Spinal cord (tissue), 10 donors: ENCODE measurements around the gene GAL3ST1. TPM values are rescaled to one million over a fixed set of nuclear protein-coding genes. Genes with fewer than 3 reads are reported as not detected.
"Not testable (repeated sequence)": the region's sequence is repeated elsewhere in the genome, so short reads cannot be mapped to it uniquely, and the experiment has no call there.

Experiments used
- DNase-seq, 6 donors: peaks; one replicate each; pipeline versions ENCODE4 v3.0.0 to v3.0.0-alpha.2; 2013 to 2015; ENCODE audit warnings: low spot score in 6 of 6, low read depth in 4 of 6
- H3K27ac ChIP-seq: one replicate; pipeline ENCODE4 v1.5.1; 2013; ENCODE audit warnings: low read depth, low read length, control low read depth
- H3K27me3 ChIP-seq: one replicate; pipeline ENCODE4 v1.6.1; 2013; ENCODE audit warnings: low read length; ENCODE audit not compliant: control insufficient read depth, insufficient read depth
- H3K36me3 ChIP-seq: one replicate; pipeline ENCODE4 v1.6.1; 2013; ENCODE audit warnings: low read length; ENCODE audit not compliant: control insufficient read depth, insufficient read depth
- H3K4me1 ChIP-seq: one replicate; pipeline ENCODE4 v1.6.1; 2013; ENCODE audit warnings: low read length; ENCODE audit not compliant: control insufficient read depth, insufficient read depth
- H3K4me3 ChIP-seq: one replicate; pipeline ENCODE4 v1.5.1; 2013; ENCODE audit warnings: low read depth, low read length, control low read depth
- H3K9me3 ChIP-seq: one replicate; pipeline ENCODE4 v1.6.1; 2013; ENCODE audit warnings: low read length; ENCODE audit not compliant: control insufficient read depth, insufficient read depth
- WGBS: methylation state at CpG from one replicate; pipeline ENCODE4 v1.1.5; 2013; ENCODE audit warnings: missing lambda C conversion rate; ENCODE audit not compliant: insufficient coverage; 5-methylcytosine and 5-hydroxymethylcytosine counted together
- polyA plus RNA-seq, 2 donors: library from polyadenylated mRNA; unstranded; fragments of 120-200 nt; gene quantifications; one replicate each; pipeline ENCODE4 v1.2.1, GENCODE V29; 2013; ENCODE audit not compliant: insufficient read length in 2 of 2
- total RNA-seq, 2 donors: library from RNA; depleted of rRNA in 1 of 2; stranded (reverse); fragments of 120-200 nt in 1 of 2; fragments of >200 nt in 1 of 2; gene quantifications; one replicate each; pipeline versions ENCODE4 v1.2.3 to v1.2.4, GENCODE V29; 2013 to 2014
- donor health status: healthy.

GAL3ST1 gene
- total and polyA plus RNA-seq, 4 donors = 10.3 to 52.7 (median 29.4) TPM

DNA sequence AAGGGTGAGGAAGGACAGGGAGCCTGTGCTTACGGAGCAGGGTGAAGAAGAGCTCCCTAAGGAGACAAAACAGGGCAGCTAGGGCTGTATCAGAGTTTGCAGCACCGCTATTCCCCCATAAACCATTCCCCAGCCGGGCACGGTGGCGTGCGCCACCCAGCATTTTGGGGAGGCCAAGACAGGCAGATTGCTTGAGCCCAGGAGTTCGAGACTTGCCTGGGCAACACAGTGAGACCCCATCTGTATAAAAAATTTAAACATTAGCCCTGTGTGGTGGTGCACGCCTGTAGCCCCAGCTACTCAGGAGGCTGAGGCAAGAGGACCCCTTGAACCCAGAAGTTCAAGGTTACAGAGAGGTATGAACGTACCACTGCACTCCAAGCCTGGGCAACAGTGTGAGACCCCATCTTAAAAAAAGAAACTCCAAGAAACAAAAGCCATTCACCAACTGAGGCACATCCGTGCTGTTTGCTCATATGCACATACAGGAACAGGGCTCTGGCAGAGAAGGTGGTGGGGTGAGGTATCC is 4.7 kb downstream of the GAL3ST1 start:
- Histone ChIP-seq H3K9me3 (no peaks in the 10 kb centered on the region), H3K36me3 (no peaks in the 10 kb centered on the region), H3K4me1 (peaks cover 33% of the 10 kb centered on the region), H3K27ac (no peak overlapping the region), H3K27me3 (no peaks in the 10 kb centered on the region), H3K4me3 (no peak overlapping the region)
- no peak for DNase-seq
- WGBS = 89% methylated on average over 8 of the region's 10 CpGs

DNA sequence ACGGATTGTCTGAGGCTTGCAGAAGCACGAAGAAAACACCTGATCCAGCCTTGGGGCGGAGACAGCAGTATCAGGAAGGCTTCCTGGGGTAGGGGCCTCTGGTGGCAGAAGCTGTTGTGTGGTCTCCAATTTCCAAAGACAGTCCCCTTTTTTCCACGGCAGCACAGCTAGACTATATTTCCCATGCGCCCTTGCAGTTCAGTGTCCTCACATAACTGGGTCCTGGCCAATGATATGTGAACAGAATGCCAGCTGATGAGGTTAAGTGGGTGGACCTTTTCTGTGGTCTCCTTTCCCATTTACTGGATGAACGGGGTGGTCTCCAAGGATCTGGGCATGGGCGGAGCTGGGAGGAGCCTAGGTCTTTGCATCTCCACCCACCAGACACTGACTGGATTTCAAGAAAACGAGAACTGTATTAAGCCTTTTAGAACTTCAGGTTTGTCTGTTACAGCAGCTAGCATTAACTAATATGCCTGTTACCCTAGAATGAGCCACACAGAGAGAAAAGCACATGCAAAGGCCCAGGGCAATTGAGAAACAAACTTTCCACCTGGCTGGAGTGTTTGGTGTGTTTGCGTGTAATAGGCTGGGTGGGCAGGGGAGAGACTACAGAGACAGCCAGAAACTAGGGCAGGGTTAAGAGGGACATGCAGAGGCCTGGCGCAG is 6.2 kb downstream of the GAL3ST1 start:
- peaks cover 30% of the 10 kb centered on the region for H3K4me1 ChIP-seq
- H3K27ac ChIP-seq = no peak overlapping the region
- H3K36me3 ChIP-seq = no peaks in the 10 kb centered on the region
- 70% methylated on average over 10 of the region's 10 CpGs for WGBS
- H3K27me3 ChIP-seq = no peaks in the 10 kb centered on the region
- H3K9me3 ChIP-seq = no peaks in the 10 kb centered on the region
- DNase-seq = no peak
- H3K4me3 ChIP-seq = no peak overlapping the region

DNA sequence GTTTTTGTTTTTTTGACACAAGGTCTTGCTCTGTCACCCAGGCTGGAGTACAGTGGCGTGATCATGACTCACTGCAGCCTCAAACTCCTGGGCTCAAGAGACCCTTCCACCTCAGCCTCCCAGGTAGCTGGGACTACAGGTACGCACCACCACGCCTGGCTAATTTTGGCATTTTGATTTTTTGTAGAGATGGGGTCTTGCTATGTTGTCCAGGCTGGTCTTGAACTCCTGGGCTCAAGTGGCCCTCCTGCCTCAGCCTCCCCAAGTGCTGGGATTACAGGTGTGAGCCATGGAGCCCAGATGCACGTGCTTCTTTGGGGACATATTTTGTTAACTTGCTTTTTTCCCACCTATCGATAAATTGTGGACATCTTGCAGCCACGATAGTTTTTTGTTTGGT is 7.2 kb downstream of the GAL3ST1 start:
- not testable (repeated sequence) for H3K27me3 ChIP-seq, H3K27ac ChIP-seq, H3K4me3 ChIP-seq, DNase-seq, H3K36me3 ChIP-seq, H3K9me3 ChIP-seq
- WGBS = 100% methylated on average over 3 of the region's 6 CpGs
- peaks cover 20% of the 10 kb centered on the region for H3K4me1 ChIP-seq

DNA sequence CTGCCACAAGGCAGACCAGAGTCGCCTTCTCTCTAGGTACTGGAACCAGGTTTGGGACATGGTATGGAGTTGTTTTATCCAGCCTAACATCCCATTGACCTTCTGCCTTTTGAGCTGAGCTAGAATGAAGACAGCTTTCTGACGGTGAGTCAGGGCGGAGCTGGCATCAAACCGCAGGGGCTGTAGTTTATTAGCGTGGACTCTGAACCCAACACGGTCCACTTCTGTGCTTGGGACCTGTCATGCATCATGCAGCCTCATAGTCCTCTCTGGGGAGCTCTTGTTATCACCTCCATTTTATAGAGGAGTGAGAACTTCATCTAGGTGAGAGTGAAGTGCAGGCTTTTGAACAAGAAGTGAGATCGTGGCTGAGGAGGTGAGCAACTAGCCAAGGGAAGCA is 8.3 kb downstream of the GAL3ST1 start:
- H3K36me3 ChIP-seq = peaks cover 8% of the 10 kb centered on the region
- H3K27ac ChIP-seq = no peak overlapping the region
- no peaks in the 10 kb centered on the region for H3K27me3 ChIP-seq
- 68% methylated on average over 6 of the region's 7 CpGs for WGBS
- H3K9me3 ChIP-seq = no peaks in the 10 kb centered on the region
- H3K4me3 ChIP-seq = no peak overlapping the region
- no peak for DNase-seq
- H3K4me1 ChIP-seq = peaks cover 22% of the 10 kb centered on the region

DNA sequence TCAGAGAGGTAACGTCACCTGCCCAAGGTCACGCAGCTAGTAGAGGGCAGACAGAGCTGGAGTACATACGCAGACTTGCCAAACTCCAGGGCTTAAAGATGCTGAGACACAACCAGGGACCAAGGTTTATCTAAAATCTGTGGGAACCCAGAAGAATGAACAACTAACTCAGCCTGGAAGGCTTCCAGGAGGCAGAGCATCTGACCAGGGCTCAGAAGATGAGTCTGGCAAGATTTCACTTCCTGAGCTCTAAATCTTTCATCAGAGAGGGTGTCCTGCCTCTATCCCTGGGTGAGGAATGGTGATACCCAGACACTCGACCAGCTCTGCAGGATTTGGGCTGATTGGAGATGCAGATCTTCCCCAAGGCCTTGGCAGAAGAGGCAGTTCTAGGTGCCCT is 9.1 kb downstream of the GAL3ST1 start:
- H3K36me3 ChIP-seq = peaks cover 8% of the 10 kb centered on the region
- H3K27me3 ChIP-seq = no peaks in the 10 kb centered on the region
- no peak for DNase-seq
- no peaks in the 10 kb centered on the region for H3K9me3 ChIP-seq
- peaks cover 22% of the 10 kb centered on the region for H3K4me1 ChIP-seq
- WGBS = 88% methylated on average over 4 of the region's 4 CpGs
- H3K27ac ChIP-seq = no peak overlapping the region
- no peak overlapping the region for H3K4me3 ChIP-seq

DNA sequence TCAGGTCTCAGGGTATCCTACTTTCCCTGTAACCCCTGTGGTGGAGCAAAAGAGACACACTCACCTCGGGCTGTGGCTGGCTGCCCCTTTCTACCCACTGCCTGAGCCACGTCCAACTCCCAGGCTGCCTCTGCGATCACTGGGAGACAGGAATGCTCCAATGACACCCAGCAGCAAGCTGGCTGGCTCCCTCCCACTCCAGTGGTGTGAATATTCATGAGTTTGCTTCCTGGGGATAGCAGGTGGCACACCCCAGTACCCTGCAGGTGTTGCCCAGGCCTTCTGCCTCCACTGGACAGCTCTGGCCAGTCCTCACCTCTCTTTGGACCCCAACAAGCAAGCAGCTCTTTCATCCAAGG is 9.7 kb downstream of the GAL3ST1 start:
- no peak overlapping the region for H3K27ac ChIP-seq
- no peaks in the 10 kb centered on the region for H3K27me3 ChIP-seq
- peaks cover 8% of the 10 kb centered on the region for H3K36me3 ChIP-seq
- DNase-seq = peak in 2 of 6 donors; percentile 9 to 14
- H3K4me3 ChIP-seq = no peak overlapping the region
- H3K9me3 ChIP-seq = no peaks in the 10 kb centered on the region
- H3K4me1 ChIP-seq = peaks cover 22% of the 10 kb centered on the region
- WGBS = 27% methylated on average over 3 of the region's 3 CpGs

DNA sequence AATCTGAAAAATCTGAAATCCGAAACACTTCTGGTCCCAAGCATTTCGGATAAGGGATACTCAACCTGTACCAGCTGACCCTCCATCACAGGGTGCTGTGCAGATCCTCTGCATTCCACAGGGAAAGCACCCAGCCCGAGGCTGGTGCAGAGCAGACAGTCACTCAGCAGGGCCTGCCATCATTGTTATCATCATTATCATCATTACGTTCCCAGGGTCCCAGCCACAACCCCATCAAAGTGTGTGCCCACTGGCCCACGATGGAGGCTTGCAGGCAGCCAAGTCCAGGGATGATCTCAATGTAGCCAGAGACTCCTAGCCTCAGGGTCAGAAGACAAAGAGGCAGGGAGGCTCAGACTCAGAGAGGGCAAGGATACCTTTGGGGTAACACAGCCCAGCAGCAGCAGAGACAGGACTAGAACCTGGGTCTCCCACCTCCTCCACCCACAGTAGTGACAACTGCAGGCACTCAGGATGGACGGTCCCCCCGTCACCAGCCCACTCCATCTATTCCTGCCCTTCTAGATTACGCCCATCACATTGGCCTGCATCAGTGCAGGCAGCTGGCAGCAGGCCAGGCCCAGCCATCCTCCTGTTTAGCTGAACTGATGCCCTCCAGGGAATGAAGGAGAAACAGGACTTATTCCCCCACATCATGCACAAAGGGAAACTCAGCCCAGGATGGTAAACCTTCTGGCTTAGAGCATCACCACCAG is 10.3 kb downstream of the GAL3ST1 start:
- peak in 2 of 6 donors; percentile 21 to 25 for DNase-seq
- no peak overlapping the region for H3K27ac ChIP-seq
- no peaks in the 10 kb centered on the region for H3K27me3 ChIP-seq
- 65% methylated on average over 7 of the region's 8 CpGs for WGBS
- H3K4me1 ChIP-seq = peaks cover 22% of the 10 kb centered on the region
- H3K9me3 ChIP-seq = no peaks in the 10 kb centered on the region
- H3K4me3 ChIP-seq = no peak overlapping the region
- peaks cover 8% of the 10 kb centered on the region for H3K36me3 ChIP-seq

DNA sequence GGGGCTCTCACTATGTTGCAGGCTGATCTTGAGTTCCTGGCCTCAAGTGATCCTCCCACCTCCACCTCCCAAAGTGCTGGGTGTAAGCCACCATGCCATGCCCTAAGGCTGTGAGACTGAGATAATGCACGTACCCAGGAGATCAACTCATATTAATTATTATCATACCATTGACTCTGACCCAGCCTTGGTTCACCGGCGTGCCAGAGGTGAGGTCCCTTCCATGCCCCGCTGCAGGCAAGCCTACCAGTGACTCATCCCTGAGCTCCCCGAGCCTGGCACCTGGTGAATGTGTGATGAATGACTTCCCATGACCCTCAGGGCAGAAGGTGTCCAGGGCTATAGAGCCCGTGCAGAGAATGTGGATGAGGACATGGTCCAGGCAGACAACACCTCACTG is 12.1 kb downstream of the GAL3ST1 start:
- Histone ChIP-seq H3K36me3 (peaks cover 9% of the 10 kb centered on the region), H3K4me3 (no peak overlapping the region), H3K4me1 (peaks cover 22% of the 10 kb centered on the region), H3K9me3 (no peaks in the 10 kb centered on the region), H3K27me3 (no peaks in the 10 kb centered on the region), H3K27ac (no peak overlapping the region)
- 82% methylated on average over 6 of the region's 6 CpGs for WGBS
- DNase-seq = no peak

DNA sequence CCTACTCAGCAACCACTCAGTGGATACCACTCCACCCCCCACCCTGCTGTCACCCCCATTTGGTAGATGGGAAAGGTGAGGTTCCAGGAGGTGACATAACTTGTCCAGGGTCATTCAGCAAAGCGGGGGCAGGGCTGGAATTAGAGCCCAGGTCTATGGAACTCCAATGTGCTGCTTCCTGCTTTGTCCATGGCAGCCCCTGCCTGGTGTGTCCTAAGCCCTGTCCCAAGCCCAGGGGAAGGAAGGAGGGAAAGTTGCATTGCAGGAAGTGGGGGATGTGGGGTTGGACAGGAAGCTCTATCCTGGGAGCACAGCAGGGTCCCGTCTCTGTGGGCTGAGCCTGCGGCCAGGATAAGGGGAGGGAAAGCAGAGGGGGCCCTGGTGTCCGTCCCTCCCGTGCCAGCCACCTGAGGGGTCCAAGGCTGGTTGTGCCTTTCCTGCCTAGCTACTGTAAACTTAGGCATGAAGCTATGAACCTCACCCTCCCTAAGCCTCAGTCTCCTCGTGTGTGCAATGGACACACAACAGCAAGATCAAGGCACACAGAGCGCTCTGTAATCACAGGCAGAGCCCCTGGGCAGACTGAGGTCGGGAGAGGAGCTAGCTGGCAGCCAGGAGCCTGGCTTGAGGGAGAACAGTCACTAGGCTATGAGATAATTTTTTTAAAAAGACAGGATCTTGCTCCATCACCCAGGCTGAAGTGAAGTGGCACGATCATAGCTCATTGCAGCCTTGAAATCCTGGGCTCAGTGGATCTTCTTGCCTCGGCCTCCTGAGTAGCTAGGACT is 12.9 kb downstream of the GAL3ST1 start:
- no peak for DNase-seq
- Histone ChIP-seq H3K9me3 (no peaks in the 10 kb centered on the region), H3K36me3 (peaks cover 16% of the 10 kb centered on the region), H3K27me3 (no peaks in the 10 kb centered on the region), H3K27ac (no peak overlapping the region), H3K4me3 (no peak overlapping the region), H3K4me1 (peaks cover 22% of the 10 kb centered on the region)
- WGBS = 68% methylated on average over 7 of the region's 10 CpGs
